Kidney (tissue), 14 donors: ENCODE results near the gene CCDC188. TPM values are rescaled to one million over a fixed set of nuclear protein-coding genes. Genes with fewer than 3 reads are reported as not detected.

Source experiments
- DNase-seq, 5 donors: peaks; one replicate each; pipeline ENCODE4 v3.0.0-alpha.2; 2013 to 2020
- FAIRE-seq: peaks from 2 replicates; lab custom pipeline; 2012; peaks lifted over from hg19 to GRCh38; lab: Jason Lieb, UNC
- H3K27ac ChIP-seq, 2 donors: one replicate each; pipeline ENCODE4 v1.7.0; 2013; ENCODE audit warnings: low read depth in 2 of 2, low read length in 2 of 2, inconsistent platforms in 1 of 2
- H3K27me3 ChIP-seq: one replicate; pipeline ENCODE4 v1.7.1; 2013; ENCODE audit warnings: low read length, inconsistent platforms; ENCODE audit not compliant: control insufficient read depth, insufficient read depth
- H3K36me3 ChIP-seq, 3 donors: one replicate each; pipeline versions ENCODE4 v1.7.0 to v1.7.1; 2013; ENCODE audit warnings: low read length in 3 of 3, control low read depth in 1 of 3, inconsistent platforms in 1 of 3; ENCODE audit not compliant: insufficient read depth in 3 of 3, control insufficient read depth in 2 of 3
- H3K4me1 ChIP-seq, 3 donors: one replicate each; pipeline versions ENCODE4 v1.7.0 to v1.7.1; 2013; ENCODE audit warnings: low read length in 3 of 3, inconsistent platforms in 1 of 3, low read depth in 1 of 3; ENCODE audit not compliant: control insufficient read depth in 2 of 3, insufficient read depth in 2 of 3
- H3K4me3 ChIP-seq, 3 donors: one replicate each; pipeline versions ENCODE4 v1.7.0 to v1.8.1; 2013; ENCODE audit warnings: low read length in 3 of 3, control low read depth in 1 of 3, inconsistent platforms in 1 of 3
- H3K9ac ChIP-seq, 3 donors: one replicate each; pipeline versions ENCODE4 v1.7.0 to v1.7.1; 2013; ENCODE audit warnings: low read length in 3 of 3, control low read depth in 1 of 3, inconsistent platforms in 1 of 3
- H3K9me3 ChIP-seq, 3 donors: one replicate each; pipeline versions ENCODE4 v1.7.0 to v1.7.1; 2013; ENCODE audit warnings: low read length in 3 of 3, control low read depth in 1 of 3, inconsistent platforms in 1 of 3; ENCODE audit not compliant: control insufficient read depth in 2 of 3, insufficient read depth in 1 of 3
- CTCF ChIP-seq: IDR thresholded peaks from 3 replicates; pipeline ENCODE4 v1.5.1; 2012; ENCODE audit warnings: mild to moderate bottlenecking, moderate library complexity, borderline replicate concordance; ENCODE audit not compliant: insufficient read depth; ENCODE audit errors: extremely low read depth
- intact Hi-C: fragments of 100-400 bp; cut with DNase I; formaldehyde crosslinking; loops from one replicate; pipeline ENCODE4 v1.11.1; 2022
- polyA plus RNA-seq: library from polyadenylated mRNA; stranded (reverse); fragments of 350-450 nt; fragmentation: Illumina TruSeq; extraction: RNeasy Lipid Tissue Mini Kit (QIAGEN cat#74804); gene quantifications from one replicate; pipeline ENCODE4 v1.2.3, GENCODE V29; 2014; ENCODE audit warnings: low read depth, low replicate concordance; ENCODE audit not compliant: insufficient read depth
- total RNA-seq: library from RNA; stranded (reverse); fragmentation: NEBNext Ultra II Directional; extraction: Animal tissue kit (Norgen Biotek cat#: 25700); gene quantifications from one replicate; pipeline ENCODE4 v1.2.1, GENCODE V29; 2021
- donor health status: control.
- donor health status: control.
- donor health status: control.
- donor health status: control.
- donor health status: control.
- donor health status: DM: yes; HTN: yes; CAD: no.
- donor health status: Normal renal cell carcinoma (clear cell type).

Gene CCDC188
- total and polyA plus RNA-seq, 2 donors from 2014 or later = 0.54 to 2.8 TPM

GRCh38 chr22:20156611-20157429 lies 6.0 kb upstream of the CCDC188 start:
- DNase-seq (peak; percentile 87 to 94 (median 89)), FAIRE-seq (no peak)
- H3K36me3 ChIP-seq = no peaks in the 10 kb centered on the region
- peak; percentile 99 for TF ChIP-seq CTCF
- no peaks in the 10 kb centered on the region for H3K4me1 ChIP-seq
- H3K9ac ChIP-seq = no peak overlapping the region
- no peaks in the 10 kb centered on the region for H3K9me3 ChIP-seq
- H3K4me3 ChIP-seq = no peak overlapping the region
- no peaks in the 10 kb centered on the region for H3K27me3 ChIP-seq
- intact Hi-C loops = loop anchor here (10.0 kb wide), 1 partner anchor 138 kb away; no protein-coding TSS in a partner anchor
- H3K27ac ChIP-seq = no peak overlapping the region

- H3K4me1 ChIP-seq = no peaks in the 10 kb centered on the region
- H3K9me3 ChIP-seq = no peaks in the 10 kb centered on the region
- H3K27ac ChIP-seq = no peak overlapping the region
- DNase-seq (no peak), FAIRE-seq (no peak)
- H3K4me3 ChIP-seq = no peak overlapping the region
- TF ChIP-seq CTCF = no peak
- H3K9ac ChIP-seq = no peak overlapping the region
- intact Hi-C loops = loop anchor here (10.0 kb wide), 1 partner anchor 139 kb away; no protein-coding TSS in a partner anchor
- H3K27me3 ChIP-seq = no peaks in the 10 kb centered on the region
- H3K36me3 ChIP-seq = no peaks in the 10 kb centered on the region
Observed at GRCh38 chr22:20156042-20156389, 5.2 kb upstream of the CCDC188 start.

GRCh38 chr22:20155330-20156041 lies 4.6 kb upstream of the CCDC188 start:
- FAIRE-seq = no peak
- intact Hi-C loops = loop anchor here (10.0 kb wide), 1 partner anchor 139 kb away; no protein-coding TSS in a partner anchor
- Histone ChIP-seq H3K36me3 (no peaks in the 10 kb centered on the region), H3K4me1 (no peaks in the 10 kb centered on the region), H3K27me3 (no peaks in the 10 kb centered on the region), H3K4me3 (no peak overlapping the region), H3K9me3 (no peaks in the 10 kb centered on the region), H3K27ac (no peak overlapping the region), H3K9ac (no peak overlapping the region)
- TF ChIP-seq CTCF = no peak
- peak; percentile 46 to 91 (median 70) for DNase-seq
